GM18505 (cell line): Measurements from ENCODE around the gene MCM5.

ENCODE experiments used
- ATAC-seq: cut with Tn5 transposase; IDR thresholded peaks from one replicate; pipeline ENCODE4 v1.9.1; 2021; ENCODE audit not compliant: unreplicated experiment
- POLR2A ChIP-seq: IDR thresholded peaks from 4 replicates; pipeline ENCODE4 v1.6.1; 2011; ENCODE audit warnings: borderline replicate concordance; ENCODE audit not compliant: insufficient read depth, insufficient read length; ENCODE audit errors: extremely low read depth

The MCM5 gene

DNA sequence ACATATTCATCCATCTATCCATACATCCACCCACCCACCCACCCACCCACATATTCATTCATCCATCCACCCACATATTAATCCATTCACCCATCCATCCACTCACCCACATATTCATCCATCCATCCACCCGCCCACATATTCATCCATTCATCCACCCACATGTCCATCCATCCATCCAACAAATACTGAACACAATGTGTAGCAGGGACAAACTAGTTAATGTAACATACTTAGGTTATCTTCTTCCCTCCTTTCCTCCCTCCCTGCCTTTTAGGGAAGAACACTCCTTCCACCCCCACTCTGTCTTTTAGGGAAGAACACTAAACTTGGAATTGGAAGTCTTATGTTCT lies 39.4 kb downstream of the MCM5 start:
- TF ChIP-seq POLR2A, result no peak
- no peak for ATAC-seq

DNA sequence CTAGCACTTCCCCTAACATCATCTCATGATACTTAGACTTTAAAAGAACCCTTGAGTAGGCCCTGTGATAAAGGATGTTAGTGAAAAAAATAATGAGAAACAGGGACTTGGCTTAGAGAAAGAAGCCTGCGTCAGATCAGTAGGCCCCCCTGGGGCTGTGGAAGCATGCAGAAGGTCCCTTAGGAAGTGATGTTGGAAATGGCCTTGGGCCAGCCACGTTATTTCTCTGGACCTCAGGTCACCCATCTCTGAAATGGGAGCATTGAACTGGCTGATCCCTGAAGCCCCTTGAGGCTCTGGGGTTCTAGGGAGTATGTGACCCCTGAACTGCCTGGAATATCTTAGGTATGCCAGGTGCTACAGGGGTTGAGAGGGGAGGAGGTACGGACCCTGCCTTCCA lies 40.2 kb downstream of the MCM5 start:
- no peak for TF ChIP-seq POLR2A
- no peak for ATAC-seq

DNA sequence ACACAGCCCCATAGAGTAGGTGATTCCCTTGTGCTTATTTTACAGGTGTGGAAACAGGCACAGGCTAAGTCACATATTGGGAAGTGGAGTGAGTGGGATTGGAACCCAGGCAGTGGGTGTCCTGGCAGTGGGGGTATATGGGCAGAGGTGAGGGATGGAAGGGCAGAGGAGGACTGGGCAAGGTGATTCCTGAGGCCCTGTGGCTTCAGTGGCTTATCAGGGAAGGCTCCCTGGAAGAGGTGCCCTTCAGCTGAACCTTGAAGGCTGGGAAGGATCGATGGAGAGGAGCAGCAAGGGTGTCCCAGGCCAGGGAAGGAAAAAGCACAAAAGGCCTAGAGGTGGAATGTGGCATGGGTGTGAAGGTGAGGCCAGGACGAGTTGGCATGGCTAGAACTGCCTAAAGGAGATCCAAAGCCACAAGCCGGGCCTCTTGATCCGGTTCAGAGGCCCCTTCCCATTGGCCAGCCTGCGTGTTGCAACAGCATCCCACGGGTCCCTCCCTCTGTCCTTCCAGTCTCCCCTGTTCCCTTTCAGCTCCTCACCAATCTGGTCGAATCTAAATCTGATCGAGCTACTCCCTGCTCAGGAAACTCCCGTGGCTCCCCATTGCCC lies 41.7 kb downstream of the MCM5 start:
- ATAC-seq, result no peak
- no peak for TF ChIP-seq POLR2A

DNA sequence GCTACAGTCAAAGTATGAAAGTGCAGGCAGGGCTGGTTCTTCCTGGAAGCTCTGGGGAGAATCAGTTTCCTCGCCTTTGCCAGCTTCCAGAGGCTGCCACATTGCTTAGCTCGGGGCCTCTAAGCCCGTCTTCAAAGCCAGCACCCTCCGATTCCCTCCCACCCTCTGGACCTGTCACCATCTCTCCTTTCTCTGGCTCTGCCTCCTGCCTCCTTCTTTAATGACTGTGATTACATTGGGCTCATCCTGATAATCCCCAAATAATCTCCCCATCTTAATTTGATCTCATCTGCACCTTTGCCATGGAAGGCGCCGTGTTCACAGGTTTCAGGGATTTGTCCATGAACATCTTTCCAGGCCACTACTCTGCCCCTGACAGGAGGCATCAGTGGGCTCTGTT lies 42.5 kb downstream of the MCM5 start:
- TF ChIP-seq POLR2A, result no peak
- ATAC-seq, result no peak

DNA sequence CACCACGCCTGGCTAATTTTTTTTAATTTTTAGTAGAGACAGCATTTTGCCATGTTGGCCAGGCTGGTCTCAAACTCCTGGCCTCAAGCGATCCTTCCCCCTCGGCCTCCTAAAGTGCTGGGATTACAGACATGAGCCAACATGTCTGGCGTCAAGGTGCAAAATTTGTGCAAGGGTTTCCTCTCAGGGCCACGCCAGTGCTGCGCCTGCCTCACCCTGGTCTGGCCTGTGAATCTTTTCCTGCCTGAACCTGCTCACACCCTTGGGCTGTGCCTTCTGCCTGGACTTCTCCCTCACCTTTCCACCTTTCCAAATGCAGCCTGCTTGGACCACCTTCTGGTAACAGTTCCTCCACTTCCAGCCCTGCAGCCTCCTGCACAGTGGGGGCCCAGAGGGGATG lies 43.4 kb downstream of the MCM5 start:
- no peak for TF ChIP-seq POLR2A
- ATAC-seq, result no peak

DNA sequence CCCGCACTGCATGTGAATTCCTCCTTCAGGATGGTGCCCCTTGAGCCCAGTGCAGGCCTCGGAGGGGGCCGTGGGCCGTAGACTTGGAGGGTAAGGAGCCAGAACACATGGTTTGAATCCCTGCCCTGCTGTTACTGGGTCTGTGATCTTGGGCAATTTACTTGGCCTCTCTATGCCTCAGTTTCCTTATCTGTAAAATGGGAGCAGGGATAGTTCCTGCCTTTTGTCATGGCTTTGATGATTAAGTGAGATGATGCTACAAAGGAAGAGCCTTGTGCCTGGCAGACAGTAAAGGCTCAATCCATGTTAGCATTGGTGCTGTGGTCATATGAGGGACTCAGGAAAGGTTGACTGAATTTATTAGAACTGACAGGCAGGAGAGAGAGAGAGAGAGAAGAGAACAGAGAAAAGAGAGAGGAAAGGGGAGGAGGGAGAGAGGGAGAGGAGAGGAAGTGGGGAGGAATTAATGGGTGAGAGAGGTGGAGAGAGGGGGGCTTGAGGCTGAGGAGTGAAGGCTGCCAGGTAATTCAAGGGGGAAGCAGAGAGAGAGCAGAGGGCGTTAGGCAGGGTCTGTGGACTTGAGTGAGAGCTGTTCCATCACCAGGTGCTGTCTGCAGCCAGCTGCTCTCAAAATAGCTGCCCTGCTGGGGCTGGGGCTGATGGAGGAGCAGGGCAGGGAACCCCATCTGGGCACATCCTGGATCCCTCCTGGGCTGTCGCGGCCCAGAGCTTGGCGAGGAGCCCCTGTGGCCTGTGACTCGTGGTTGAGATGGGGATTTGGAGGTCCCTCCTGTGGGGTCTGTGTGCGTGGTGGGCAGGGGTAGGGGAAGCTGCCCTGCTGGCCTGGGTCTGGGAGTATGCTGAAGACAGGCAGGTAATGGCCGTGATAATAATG lies 44.1 kb downstream of the MCM5 start:
- no peak for ATAC-seq
- TF ChIP-seq POLR2A, result no peak

DNA sequence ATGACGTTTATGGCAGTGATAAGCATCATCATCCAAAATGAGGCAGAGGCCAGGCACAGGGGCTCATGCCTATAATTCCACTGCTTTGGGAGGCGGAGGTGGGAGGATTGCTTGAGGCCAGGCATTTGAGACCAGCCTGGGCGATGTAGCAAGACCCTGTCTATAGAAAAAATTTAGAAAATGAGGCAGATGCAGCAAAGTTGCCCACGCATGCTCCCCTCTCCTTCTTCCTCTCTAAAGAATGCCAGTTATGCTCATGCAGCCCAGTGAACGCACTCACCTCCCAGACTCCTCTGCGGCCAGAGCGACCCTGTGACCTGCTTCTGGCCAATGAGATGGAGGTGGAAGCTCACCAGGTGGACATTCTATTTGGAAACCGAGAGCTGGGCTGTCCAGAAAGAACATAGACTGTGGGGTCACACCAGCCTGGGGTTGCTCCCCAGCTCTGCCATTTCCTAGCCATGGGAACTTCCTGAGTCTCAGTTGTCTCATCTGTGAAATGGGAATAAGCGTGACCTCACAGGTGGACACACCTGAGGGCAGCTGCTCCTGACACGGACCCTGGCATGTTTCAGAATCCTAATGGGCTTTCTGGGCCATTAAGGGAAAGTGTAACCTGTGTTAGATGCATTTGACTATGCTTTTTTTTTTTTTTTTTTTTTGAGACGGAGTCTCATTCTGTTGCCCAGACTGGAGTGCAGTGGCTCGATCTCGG lies 44.9 kb downstream of the MCM5 start:
- no peak for ATAC-seq
- no peak for TF ChIP-seq POLR2A

DNA sequence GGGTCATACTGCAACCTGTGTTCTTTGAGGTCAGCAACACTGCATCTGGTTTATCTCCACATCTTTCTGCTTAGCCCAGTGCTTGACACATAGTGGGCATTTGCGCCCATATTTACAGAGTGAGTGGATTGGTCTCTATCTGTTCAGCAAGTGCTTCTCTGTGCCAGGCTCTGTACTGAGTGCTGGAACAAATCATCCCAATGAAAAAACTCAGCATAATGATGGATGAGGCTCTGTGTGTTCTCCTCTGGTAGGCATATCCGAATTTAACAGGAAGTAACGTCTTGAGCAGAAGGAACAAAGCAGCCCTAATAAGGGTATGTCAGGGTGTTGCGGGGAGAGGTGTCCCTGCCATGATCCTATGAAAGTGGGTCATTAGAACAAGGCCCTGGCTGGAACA lies 46.0 kb downstream of the MCM5 start:
- no peak for TF ChIP-seq POLR2A
- no peak for ATAC-seq

DNA sequence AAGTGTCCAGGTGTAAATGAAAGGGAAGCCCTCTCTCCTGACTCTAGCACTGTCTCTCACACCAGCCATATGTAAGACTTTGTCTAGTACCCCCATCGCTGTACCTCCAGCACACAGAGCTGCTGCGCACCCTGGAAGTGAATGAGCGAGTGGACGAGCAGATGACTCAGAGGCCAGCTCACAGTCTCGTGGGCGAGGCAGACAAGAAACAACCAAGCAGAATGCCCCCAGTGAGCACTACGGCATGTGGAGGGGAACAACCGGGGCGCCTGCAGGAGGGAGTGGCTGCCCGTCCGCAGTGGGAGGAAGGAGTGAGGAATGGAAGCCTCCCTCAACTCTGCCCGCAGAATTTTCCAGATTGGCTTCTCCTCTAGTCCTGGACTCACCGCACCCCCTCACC lies 46.4 kb downstream of the MCM5 start:
- no peak for ATAC-seq
- no peak for TF ChIP-seq POLR2A

DNA sequence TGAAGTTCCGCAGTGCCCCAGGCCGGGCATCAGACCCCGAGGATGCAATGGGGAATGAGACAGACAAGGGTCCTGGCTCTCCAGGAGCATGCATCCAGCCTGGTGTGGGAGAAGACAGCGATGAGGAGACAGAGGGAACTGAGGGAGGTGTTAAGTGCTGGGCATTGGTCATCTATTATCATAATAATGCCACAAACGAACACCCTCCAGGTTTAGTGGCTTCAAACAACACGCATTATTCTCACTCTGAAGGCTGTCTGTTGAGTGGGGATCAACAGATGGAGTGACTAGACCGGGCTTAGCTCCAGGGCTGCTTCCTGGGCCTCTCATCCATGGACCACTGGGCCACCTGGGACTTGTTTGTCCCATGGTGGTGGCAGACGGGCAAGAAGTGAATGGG lies 48.6 kb downstream of the MCM5 start:
- no peak for TF ChIP-seq POLR2A
- ATAC-seq, result no peak

DNA sequence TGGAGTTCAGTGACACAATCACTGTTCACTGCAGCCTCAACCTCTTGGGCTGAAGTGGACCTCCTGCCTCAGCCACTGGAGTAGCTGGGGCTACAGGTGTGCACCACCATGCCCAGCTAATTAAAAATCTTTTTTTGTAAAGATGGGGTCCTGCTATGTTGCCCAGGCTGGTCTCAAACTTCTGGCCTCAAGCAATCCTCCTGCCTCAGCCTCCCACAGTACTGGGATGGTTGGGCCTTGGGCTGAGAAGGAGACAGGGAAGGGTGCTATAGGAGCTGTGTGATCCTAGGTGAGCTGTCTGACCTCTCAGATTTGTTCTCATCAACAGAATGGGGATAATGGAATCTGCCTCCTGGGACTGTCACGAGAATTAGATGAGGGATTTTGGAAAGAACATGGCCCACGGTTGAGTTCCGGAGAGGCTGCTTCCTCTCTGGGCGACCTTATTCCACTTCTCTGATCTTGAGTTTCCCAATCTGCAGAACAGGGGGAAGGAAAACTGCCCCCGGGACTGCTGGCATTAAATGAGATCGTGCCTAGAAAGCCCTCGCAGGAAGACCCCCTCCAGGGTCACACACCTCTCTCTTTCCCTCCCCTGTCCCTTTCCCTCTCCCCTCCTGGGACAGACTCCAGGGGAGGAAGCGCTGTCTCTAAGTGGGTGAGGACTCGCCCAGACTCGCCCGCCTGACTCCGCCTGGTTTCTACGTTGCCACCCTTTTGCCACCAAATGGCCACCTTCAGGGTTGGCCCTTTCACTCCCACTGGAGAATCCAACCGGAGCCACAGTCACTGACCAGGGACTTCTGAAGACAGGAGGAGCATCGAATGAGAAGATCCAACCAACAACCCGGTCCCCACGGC lies 50.1 kb downstream of the MCM5 start:
- ATAC-seq, result no peak
- no peak for TF ChIP-seq POLR2A

DNA sequence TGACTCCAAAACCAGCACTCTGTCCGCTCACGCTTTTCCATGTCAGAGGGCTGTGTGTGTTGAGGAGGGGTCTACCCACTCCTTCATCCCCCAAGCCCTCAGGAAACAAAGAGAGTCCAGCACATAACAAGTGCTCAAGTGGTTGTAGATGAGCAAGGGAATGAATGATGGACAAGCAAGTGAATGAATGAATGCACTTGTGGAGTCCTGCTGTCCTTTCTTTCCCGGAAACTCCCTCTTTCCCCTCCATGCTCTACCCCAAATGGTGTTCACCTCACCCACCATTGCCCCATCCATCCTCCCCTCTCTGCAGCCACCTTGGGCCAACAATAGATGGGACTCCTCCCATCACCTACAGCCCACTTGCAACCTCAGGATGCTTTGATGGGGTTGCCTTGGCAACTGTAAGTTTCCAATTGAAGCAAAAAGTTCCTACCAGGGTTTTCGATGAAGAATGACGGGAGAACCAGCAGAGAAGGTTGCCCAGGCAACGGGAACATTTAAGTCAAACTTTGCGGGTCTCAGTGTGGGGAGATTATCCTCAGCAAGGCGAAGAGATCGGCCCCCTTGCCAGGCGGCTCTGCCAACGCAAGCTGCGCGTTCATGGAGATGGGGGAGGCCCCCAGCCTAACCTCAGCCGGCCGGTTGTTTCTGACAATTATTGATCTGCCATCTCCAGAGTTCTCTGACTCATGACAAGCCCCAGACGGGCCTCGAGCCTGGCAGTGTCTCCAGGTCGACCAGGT lies 51.1 kb downstream of the MCM5 start:
- no peak for ATAC-seq
- no peak for TF ChIP-seq POLR2A

DNA sequence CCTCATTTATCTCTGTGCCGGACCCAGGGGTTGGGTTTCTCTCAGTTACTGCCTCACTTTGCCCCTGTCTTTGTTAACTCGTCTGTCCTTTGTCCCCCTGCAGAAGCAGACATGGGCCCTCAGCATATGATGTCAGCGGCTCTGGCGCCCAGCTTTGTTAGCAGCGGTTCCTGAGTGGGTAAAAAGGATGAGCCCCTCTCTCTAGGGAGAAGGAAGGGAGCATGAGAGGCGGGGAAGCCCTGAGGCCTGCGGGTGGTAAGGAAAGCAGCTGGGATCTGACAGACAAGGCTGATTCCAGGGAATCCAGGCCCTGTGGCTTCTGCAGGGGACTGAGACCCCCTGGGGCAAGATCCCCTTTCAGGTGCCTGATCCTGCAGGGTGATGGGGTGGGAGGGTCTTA lies 51.7 kb downstream of the MCM5 start:
- no peak for TF ChIP-seq POLR2A
- ATAC-seq, result no peak

DNA sequence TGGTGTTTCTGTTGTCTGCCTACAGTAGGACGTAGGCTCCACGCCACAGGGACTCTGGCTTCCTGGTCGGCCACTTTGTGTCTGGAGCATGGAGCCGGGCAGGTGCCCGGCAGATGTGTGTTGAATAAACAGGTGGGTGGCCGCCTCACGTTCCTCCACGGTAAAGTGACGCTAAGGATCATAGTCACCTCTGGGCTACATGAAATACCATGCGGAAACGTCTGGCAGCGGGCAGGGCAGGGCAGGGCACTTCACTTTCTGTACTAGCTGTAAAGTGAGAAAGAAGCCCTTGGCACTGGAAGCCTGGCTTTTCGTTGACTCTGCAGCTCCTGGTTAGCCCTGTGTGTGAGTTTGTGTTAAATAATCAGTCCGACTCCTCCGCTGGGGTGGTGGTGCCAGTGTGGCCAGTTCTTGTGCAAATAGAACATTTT lies 52.4 kb downstream of the MCM5 start:
- ATAC-seq, result no peak
- no peak for TF ChIP-seq POLR2A
